Pancreas (tissue), 10 donors: ENCODE results near the gene CRY1. TPM values are rescaled to one million over a fixed set of nuclear protein-coding genes. Genes with fewer than 3 reads are reported as not detected.

Source experiments
- ATAC-seq, 4 donors: fragments of 200-7000 bp; cut with Tn5 transposase; one replicate each; pipeline versions ENCODE4 v1.8.0 to v1.9.1; 2020; ENCODE audit warnings: mild to moderate bottlenecking in 4 of 4, moderate library complexity in 4 of 4
- DNase-seq, 6 donors: peaks; one replicate each; pipeline ENCODE4 v3.0.0-alpha.2; 2020
- FAIRE-seq: peaks from 2 replicates; lab custom pipeline; 2012; peaks lifted over from hg19 to GRCh38; lab: Jason Lieb, UNC
- H3K27ac ChIP-seq, 4 donors: fragments of 200-600 bp; sonication (generic); 1 replicate in 3 of 4; 2 replicates in 1 of 4; pipeline versions ENCODE4 v1.5.0 to v1.8.0; 2020
- H3K27me3 ChIP-seq, 4 donors: fragments of 200-600 bp; one replicate each; pipeline ENCODE4 v1.8.0; 2021
- H3K36me3 ChIP-seq, 3 donors: fragments of 200-600 bp; sonication (generic) in 1 of 3; one replicate each; pipeline versions ENCODE4 v1.5.0 to v1.8.0; 2020 to 2021
- H3K4me1 ChIP-seq, 3 donors: fragments of 200-600 bp; one replicate each; pipeline ENCODE4 v1.8.0; 2021
- H3K4me3 ChIP-seq, 4 donors: fragments of 200-600 bp; sonication (generic) in 2 of 4; one replicate each; pipeline versions ENCODE4 v1.5.0 to v1.8.0; 2020 to 2021
- H3K9me3 ChIP-seq, 4 donors: fragments of 200-600 bp; one replicate each; pipeline ENCODE4 v1.8.0; 2021
- CTCF ChIP-seq, 4 donors: fragments of 200-600 bp; sonication (generic) in 3 of 4; IDR thresholded peaks; one replicate each; pipeline versions ENCODE4 v1.5.0 to v1.8.0; 2021; ENCODE audit warnings: antibody characterized with exemption in 4 of 4
- WGBS, 2 donors: extraction: QIAGEN DNeasy Blood & Tissue Kit; methylation state at CpG; one replicate each; pipeline ENCODE4 v1.1.7; 2013; 5-methylcytosine and 5-hydroxymethylcytosine counted together
- intact Hi-C, 3 donors: fragments of 100-400 bp; cut with DNase I; formaldehyde crosslinking; loops; one replicate each; pipeline versions ENCODE4 v1.11.1 to v1.14.2; 2022
- polyA plus RNA-seq, 2 donors: library from polyadenylated mRNA; stranded (reverse); fragments of 200-250 nt; gene quantifications; one replicate each; pipeline ENCODE4 v1.2.3, GENCODE V29; 2013
- total RNA-seq, 6 donors: library from RNA; stranded (reverse); fragmentation: NEBNext Ultra II Directional in 4 of 6; extraction: Animal tissue kit (Norgen Biotek cat#: 25700) in 4 of 6; gene quantifications; one replicate each; pipeline versions ENCODE4 v1.2.1 to v1.2.4, GENCODE V29; 2021 to 2023
- donor health status: healthy with polysubstance abuse.
- donor health status: DM: no; HTN: no; CAD: no; lungs with moderate emphysema.
- donor health status: DM: no; HTN: no; CAD: no.
- donor health status: control.
- donor health status: control.
- donor health status: Bipolar disorder and iron deficiency.
- donor health status: DM: yes; HTN: yes; CAD: no.
- donor health status: DM: no; HTN: no; CAD: no.
- donor health status: DM: no; HTN: no; CAD: no.
- donor health status: DM: yes; HTN: yes; CAD: no.

Gene CRY1
- total and polyA plus RNA-seq, 8 donors = 5.3 to 11.5 (median 8.1) TPM

- Histone ChIP-seq H3K4me3 (no peak overlapping the region), H3K4me1 (no peaks in the 10 kb centered on the region), H3K27ac (no peak overlapping the region), H3K27me3 (peaks cover 0 to 3% (median 0%) of the 10 kb centered on the region in 4 donors), H3K9me3 (no peaks in the 10 kb centered on the region), H3K36me3 (no peaks in the 10 kb centered on the region)
- no peak for TF ChIP-seq CTCF (IDR thresholded peaks at IDR 0.05)
- ATAC-seq = no peak
- intact Hi-C loops = no loop called here
- no peak for DNase-seq
- WGBS, 2 donors = 65 to 73% methylated on average over 2 of the region's 2 CpGs
- no peak for FAIRE-seq
Measured at GRCh38 chr12:107099917-107100316, 6.6 kb upstream of the CRY1 start.

- intact Hi-C loops = no loop called here
- no peaks in the 10 kb centered on the region for H3K36me3 ChIP-seq
- peaks cover 0 to 3% (median 0%) of the 10 kb centered on the region in 4 donors for H3K27me3 ChIP-seq
- no peak overlapping the region for H3K4me3 ChIP-seq
- FAIRE-seq = no peak
- 66 to 68% methylated on average over 3 of the region's 3 CpGs for WGBS, 2 donors
- no peak for TF ChIP-seq CTCF (IDR thresholded peaks at IDR 0.05)
- DNase-seq = no peak
- H3K27ac ChIP-seq = no peak overlapping the region
- peaks cover 0 to 11% (median 3%) of the 10 kb centered on the region in 3 donors for H3K4me1 ChIP-seq
- no peak for ATAC-seq
- H3K9me3 ChIP-seq = no peaks in the 10 kb centered on the region
Measured at GRCh38 chr12:107096571-107096970, 3.2 kb upstream of the CRY1 start.

GRCh38 chr12:107094183-107094448 lies 767 bp upstream of the CRY1 start:
- no peak for TF ChIP-seq CTCF (IDR thresholded peaks at IDR 0.05)
- Histone ChIP-seq H3K4me1 (peaks cover 5 to 24% (median 12%) of the 10 kb centered on the region in 3 donors), H3K4me3 (peak overlapping the region; percentile 68 to 98 (median 78)), H3K27ac (peak overlapping the region; percentile 95 to 99 (median 96)), H3K36me3 (no peaks in the 10 kb centered on the region), H3K27me3 (no peaks in the 10 kb centered on the region), H3K9me3 (no peaks in the 10 kb centered on the region)
- FAIRE-seq (no peak), DNase-seq (no peak), ATAC-seq (peak in 2 of 4 donors; percentile 1 to 6)
- WGBS, 2 donors = 2% methylated on average over 6 of the region's 6 CpGs
- intact Hi-C loops = no loop called here

- ATAC-seq = peak; percentile 22 to 42 (median 27)
- no peak for TF ChIP-seq CTCF (IDR thresholded peaks at IDR 0.05)
- Histone ChIP-seq H3K4me1 (peaks cover 5 to 24% (median 12%) of the 10 kb centered on the region in 3 donors), H3K27ac (peak overlapping the region; percentile 95 to 99 (median 96)), H3K9me3 (no peaks in the 10 kb centered on the region), H3K27me3 (no peaks in the 10 kb centered on the region), H3K36me3 (no peaks in the 10 kb centered on the region), H3K4me3 (peak overlapping the region; percentile 68 to 98 (median 78))
- FAIRE-seq = no peak
- intact Hi-C loops = no loop called here
- 0% methylated on average over 57 to 67 of the region's 67 CpGs for WGBS, 2 donors
- DNase-seq = peak; percentile 45 to 78 (median 58)
Measured at GRCh38 chr12:107092669-107093416, 506 bp downstream of the CRY1 start.
